D341Med (cell line): ENCODE measurements around the gene AKTIP.
A peak's percentile ranks its signal among the peaks of the same experiment; 100 is the strongest.

Experiments
- DNase-seq: peaks from one replicate; pipeline ENCODE4 v3.0.0; 2012; ENCODE audit warnings: low spot score

The AKTIP gene

DNA sequence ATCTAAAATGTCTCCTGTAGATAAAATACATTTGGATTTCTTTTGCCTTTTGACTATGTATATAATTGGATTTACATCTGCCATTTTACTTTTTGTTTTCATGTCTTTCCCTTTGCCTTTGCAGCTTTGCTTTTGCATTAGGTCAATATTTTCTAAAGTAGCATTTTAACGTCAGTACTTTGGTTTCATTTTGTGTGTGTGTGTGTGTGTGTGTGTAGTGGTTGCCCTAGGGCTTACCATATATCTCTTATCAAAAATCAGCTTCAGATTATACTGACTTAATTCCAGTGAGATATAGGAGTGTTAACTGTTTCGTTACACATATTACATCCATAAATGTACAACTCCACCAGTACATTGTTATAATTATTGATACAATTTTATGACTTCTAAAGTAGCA is 26.1 kb downstream of the AKTIP start:
- DNase-seq, result no peak

- peak; percentile 38 for DNase-seq
Observed at GRCh38 chr16:53465606-53466280, 37.3 kb downstream of the AKTIP start.

- no peak for DNase-seq
Observed at GRCh38 chr16:53458635-53459034, 44.4 kb downstream of the AKTIP start.

GRCh38 chr16:53457670-53458069 is 45.3 kb downstream of the AKTIP start:
- DNase-seq, result no peak

GRCh38 chr16:53456625-53457024 is 46.4 kb downstream of the AKTIP start:
- DNase-seq, result no peak

- DNase-seq, result no peak
Observed at GRCh38 chr16:53453928-53454327, 49.1 kb downstream of the AKTIP start.

DNA sequence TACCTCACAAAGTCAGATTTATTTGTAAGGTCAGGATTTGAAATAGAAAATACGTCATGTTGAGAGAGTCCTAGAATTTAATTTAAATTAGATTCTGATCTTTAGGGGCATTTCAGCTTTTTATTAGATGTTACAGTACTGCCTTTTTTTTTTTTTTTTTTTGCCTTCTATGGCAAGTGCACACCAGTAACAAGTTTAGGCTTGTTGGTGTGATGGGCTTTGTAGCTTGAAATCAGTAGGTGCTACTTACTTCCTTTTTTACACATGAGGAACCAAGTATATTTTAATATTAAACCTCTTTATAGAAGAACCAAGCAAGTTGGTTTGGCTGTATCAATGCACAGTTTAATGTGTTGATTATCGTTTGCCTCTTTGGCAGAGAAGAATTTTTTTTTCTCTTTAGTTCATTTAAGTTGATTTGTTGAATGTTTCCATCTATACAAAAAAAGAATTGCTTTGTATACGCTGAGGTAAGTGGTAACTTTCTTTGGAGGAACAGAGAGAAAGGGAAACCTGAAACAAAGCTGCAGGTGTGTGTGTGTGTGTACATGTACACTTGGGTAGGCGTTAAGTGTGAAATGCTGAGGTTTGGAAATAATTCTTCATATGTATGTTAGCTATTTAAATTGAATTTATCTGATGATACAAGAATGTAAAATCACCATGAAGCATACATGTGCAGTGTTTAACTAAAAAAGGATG is 53.0 kb downstream of the AKTIP start:
- no peak for DNase-seq

GRCh38 chr16:53446090-53446489 is 56.9 kb downstream of the AKTIP start:
- no peak for DNase-seq

- no peak for DNase-seq
Observed at GRCh38 chr16:53445534-53445933, 57.5 kb downstream of the AKTIP start.
